SU-DHL-6 (cell line): Measurements from ENCODE around the gene LRRC49.

Experiments
- EZH2phosphoT487 ChIP-seq: fragments of 200-600 bp; sonication (generic), shearing (Covaris generic); conservative IDR thresholded peaks from 2 replicates; pipeline ENCODE4 v1.6.1; 2018; ENCODE audit warnings: mild to moderate bottlenecking, antibody characterized with exemption, low read length, moderate library complexity, mixed read lengths
- TF ChIP-seq, protein P1 (sequence below): fragments of 200-600 bp; sonication (generic); IDR thresholded peaks from one replicate; pipeline ENCODE4 v1.5.1; 2017; ENCODE audit warnings: antibody characterized with exemption, mild to moderate bottlenecking, low read length, moderate library complexity; ENCODE audit not compliant: insufficient read depth, poor library complexity, severe bottlenecking

DNA sequence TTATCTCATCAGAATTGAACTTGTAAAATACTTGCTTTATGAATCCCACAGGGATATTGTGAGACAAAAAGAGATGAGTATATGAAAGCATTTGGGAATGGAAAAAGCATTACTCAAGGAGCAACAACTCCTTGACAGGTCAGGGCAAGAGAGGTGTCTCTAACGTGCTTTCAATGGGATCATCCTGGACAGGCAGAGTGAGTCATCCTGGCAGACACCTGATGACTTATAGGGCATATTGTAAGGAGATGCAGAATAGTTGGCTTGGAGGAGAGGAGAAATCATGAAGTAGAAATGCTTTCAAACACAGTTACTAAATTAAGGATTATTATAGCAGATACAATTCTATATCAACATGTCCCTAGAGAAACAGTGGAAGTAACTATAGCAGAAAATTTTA is 150.7 kb downstream of the LRRC49 start:
- TF ChIP-seq, protein P1, sequence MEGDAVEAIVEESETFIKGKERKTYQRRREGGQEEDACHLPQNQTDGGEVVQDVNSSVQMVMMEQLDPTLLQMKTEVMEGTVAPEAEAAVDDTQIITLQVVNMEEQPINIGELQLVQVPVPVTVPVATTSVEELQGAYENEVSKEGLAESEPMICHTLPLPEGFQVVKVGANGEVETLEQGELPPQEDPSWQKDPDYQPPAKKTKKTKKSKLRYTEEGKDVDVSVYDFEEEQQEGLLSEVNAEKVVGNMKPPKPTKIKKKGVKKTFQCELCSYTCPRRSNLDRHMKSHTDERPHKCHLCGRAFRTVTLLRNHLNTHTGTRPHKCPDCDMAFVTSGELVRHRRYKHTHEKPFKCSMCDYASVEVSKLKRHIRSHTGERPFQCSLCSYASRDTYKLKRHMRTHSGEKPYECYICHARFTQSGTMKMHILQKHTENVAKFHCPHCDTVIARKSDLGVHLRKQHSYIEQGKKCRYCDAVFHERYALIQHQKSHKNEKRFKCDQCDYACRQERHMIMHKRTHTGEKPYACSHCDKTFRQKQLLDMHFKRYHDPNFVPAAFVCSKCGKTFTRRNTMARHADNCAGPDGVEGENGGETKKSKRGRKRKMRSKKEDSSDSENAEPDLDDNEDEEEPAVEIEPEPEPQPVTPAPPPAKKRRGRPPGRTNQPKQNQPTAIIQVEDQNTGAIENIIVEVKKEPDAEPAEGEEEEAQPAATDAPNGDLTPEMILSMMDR = no peak
- TF ChIP-seq EZH2phosphoT487 = no peak
